HG03025 (cell line): Measurements from ENCODE around the gene MTERF2.
A peak's percentile ranks its signal among the peaks of the same experiment; 100 is the strongest.

Source experiments
- ATAC-seq: cut with Tn5 transposase; IDR thresholded peaks from one replicate; pipeline ENCODE4 v1.9.1; 2021; ENCODE audit warnings: mild to moderate bottlenecking, moderate library complexity; ENCODE audit not compliant: unreplicated experiment, low FRiP score

MTERF2 gene

GRCh38 chr12:106955377-106956047, 31.4 kb downstream of the MTERF2 start, which contains the start of gene TMEM263:
TMEM263 (plus strand) TSS chr12:106955907; CDS start chr12:106967117, 11,210 bp downstream.
- ATAC-seq: peak; percentile 85

DNA sequence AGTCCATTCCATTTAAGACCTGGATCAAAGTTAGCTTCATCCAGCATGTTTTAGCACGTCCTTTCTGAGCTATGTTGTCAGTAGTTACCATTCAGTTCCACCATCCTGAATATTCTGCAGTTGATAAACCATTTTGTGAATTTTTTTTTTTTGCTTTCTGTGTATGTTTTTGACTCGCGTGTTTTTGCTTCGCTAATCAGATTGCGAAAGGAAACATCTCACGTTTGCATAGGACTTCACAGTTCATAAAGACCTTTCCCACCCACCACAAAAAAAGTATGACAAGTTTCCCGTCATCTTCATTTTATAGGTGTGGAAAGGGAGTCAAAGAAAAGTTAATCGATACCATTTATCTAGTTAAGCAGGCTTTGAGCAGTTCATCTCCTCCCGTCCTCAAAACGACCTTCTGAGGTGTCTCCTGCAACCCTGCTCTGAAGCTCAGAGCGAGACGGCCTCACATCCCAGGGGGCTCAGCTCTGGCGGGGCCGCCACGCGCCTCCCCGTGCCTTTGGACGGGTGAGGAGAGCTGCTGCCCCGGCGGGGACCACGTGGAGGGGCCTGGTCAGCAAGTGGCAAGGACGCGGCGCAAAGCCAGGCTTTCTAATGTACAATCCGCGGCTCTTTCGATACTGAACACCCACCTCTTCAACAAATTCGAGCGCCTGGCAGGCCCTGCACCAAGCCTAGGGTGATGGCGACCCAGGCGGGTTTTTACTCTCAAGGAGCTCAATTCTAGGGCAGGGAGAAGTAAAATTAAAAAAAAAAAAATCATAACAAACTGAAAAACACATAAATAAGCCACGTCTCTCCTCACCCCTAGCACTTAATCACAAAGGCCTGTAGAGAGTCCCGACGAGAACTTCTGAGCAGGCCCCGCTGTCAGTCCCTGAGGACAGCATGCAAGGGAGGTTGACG, 32.2 kb downstream of the MTERF2 start:
- no peak for ATAC-seq

DNA sequence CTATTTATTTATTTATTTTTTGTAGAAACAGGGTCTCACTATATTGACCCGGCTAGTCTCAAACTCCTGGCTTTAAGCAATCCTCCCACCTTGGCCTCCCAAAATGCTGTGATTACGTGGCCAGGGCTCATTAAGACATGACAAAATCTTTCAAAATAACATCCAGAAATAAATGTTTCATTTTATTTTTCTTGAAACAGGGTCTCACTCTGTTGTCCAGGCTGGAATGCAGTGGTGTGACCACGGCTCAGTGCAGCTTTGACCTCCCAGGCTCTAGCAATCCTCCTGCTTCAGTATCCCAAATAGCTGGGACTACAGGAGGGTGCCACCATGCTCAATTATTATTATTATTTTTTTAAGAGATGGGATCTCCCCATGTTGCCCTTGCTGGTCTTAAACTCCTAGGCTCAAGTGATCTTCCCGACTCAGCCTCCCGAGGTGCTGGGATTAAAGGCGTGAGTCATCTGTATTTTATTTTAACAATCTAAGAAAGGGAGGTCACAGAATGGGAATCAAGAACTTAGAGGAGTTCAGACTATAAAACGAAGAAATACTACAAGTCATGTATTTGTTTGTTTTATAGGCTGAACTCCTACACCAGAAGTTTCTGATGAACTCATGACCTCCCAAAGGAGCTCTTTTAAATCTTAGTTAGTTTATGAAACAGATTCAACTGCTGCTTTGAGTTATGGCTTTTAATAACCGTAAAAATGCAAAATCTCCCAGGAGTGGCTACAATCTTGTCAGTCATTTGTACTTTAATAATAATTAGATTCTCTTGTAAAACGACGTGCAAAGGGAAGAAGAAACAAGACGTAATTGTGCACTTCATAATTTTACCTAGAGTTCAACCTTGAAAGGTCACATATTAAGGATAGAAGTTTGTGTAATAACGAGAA, 33.3 kb downstream of the MTERF2 start:
- ATAC-seq: no peak

DNA sequence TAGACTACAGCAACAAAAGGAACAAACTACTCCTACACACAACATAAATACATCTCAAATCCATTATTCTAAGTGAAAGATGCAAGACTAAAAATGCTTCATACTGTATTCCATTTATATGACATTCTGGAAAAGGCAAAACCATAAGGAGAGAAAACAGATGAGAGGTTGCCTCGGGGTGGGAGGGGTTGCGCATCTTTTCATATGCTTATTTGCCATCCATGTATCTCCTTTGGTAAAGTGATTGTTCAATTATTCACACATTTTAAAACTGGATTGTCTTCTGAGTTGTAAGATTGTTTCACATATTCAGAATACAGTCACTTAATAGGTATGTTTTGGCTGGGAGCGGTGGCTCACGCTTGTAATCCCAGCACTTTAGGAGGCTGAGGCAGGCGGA, 36.4 kb downstream of the MTERF2 start:
- ATAC-seq: no peak

DNA sequence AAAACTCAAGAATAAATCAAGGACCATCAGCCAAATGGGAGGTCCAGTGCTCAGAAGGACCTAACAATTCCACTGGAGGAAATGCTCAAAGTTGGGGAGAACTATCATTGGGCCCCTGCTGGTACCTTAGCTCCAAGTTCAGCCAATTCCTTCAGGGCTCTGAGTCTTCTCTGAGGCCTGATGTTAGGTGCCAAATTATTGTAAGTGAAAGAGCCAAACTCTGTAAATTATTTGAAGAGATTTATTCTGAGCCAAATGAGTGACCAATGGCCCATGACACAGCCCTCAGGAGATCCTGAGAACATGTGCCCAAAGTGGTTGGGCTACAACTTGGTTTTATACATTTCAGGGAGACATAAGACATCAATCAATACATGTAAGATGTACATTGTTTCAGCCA, 39.5 kb downstream of the MTERF2 start:
- ATAC-seq: no peak

GRCh38 chr12:106945261-106945851, 41.6 kb downstream of the MTERF2 start:
- ATAC-seq: no peak

- ATAC-seq: no peak
Observed at GRCh38 chr12:106942775-106943174, 44.2 kb downstream of the MTERF2 start.

DNA sequence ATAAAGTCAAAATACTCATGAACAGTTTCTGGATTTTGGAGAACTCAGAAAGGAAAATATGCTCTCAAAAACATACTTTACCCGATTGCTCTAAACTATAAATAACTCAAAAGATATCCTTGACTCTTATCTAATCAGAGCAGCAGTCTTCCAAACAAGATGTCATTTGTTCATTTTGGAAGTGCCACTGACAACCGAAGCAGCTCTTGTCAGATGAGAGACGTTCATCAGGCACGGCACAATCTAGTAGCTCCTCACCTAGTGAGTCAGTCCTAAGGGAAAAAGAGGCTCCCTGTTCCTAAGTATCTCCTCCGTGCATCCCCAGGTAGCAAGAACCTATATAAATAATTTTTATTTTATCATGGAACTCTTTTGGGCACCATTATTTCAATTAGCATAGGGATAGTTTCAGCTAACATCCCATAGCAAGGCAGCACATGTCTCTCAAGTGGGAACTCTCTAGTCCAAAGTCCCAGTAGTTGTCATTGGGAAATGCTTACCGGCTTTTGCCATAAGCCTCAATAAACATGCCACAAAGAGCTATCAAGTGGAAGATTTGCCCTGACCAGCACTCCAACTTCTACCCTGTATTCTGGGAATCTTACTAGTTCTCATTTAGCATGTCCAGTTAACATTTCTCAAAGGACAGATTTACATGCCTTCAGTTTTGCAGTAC, 45.3 kb downstream of the MTERF2 start:
- no peak for ATAC-seq

DNA sequence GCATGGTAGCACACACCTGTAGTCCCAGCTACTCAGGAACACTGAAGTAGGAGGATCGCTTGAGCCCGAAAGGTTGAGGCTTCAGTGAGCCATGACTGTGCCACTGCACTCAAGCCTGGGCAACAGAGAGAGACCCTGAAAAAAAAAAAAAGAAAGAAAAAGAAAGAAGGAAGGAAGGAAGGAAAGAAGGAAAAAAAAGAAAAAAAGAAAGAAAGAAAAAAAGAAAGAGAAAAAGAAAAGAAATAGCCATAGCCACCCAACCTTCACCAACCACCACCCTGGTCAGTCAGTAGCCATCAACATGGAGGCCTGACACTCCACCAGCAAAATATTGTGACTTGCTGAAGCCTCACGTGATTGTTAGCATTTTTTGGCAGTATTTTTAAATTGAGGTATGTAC, 52.7 kb downstream of the MTERF2 start:
- no peak for ATAC-seq
